ENCODE data around the gene VPS54. TPM values are rescaled to one million over a fixed set of nuclear protein-coding genes. Genes with fewer than 3 reads are reported as not detected.

Gene VPS54
- polyA plus RNA-seq, 1 of the 3 experiments (the other 2 are of a cell fraction) = 5.3 TPM

DNA sequence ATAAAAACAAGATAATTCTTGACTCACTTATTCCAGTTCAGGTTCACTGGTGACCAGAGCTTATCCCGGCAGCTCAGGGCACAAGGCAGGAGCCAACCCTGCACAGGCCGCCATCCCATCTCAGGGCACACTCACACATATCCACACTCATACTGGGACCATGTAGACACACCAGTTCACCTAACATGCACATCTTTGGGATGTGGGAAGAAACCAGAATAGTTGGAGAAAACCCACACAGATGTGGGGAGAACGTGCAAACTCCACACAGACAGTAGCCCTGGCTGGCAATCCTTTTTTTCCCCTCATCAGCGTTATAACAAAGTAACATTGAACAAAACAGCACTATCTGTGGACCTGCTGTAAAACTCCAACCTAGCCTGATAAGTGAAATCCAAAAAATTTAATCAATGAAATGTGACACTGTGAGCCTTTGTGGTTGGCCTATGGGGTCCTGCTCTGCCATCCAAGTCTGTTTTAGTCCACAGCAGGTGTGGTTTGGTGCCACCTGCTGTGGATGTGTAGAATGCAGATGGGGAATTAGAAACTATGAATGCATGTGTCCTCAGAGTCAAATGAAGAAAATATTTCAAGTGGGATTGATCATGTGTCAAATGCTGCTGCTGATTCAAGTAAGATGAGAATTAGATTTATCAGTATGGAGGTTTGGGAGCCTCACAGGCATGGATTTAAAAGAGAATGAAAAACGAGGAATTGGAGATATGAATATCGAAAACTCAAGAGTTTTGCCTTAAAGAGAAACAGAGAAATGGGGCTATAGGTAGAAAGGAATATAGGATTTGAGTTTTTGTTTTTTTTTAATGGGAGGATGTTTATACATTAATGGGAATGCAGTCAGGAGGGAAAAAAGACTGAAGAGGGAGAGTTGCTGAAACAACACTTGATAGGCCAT lies 130.5 kb downstream of the VPS54 start (continued):
- no peak for TF ChIP-seq TEAD4 (IDR thresholded peaks at IDR 0.05; ENCODE audit: borderline replicate concordance, insufficient read depth)
- TF ChIP-seq SMC3 (IDR thresholded peaks at IDR 0.05; ENCODE audit: low read depth, low read length) = peak; percentile 81
- no peak for TF ChIP-seq JUND (IDR thresholded peaks at IDR 0.05)
- TF ChIP-seq EZH2phosphoT487 (IDR thresholded peaks at IDR 0.05; ENCODE audit: borderline replicate concordance, low read depth) = no peak

DNA sequence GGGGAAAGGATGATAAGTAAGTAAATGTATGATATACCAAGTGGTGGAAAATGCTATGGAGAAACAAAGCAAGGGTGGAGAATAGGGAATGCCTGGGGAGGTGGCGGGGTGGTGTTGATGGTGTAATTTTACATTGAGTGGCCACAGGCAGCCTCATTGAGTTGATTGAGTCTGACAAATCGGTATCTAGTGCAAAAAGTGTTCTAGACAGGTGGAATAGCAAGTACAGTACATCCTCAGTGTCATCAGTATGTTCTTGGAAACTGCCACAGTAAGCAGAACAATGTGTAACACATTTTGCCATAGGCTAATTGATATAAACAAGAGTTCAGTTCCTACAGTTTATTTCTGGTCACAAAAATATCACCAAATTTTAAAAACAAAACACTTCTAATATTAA lies 131.2 kb downstream of the VPS54 start:
- ChIA-PET POLR2A (no interaction called here), CTCF (interaction anchor here (0.8 to 1.0 kb wide), 2 partner anchors 11 to 196 kb away, joined by 3 to 6 read pairs; no protein-coding TSS in a partner anchor)
- Histone ChIP-seq H3K4me1 (ENCODE audit: control insufficient read depth in 1 of 2, insufficient read depth in 2 of 2, low read depth in 1 of 2, low read length in 1 of 2) (no peaks in the 10 kb centered on the region), H3K27me3 (ENCODE audit: insufficient read depth) (no peaks in the 10 kb centered on the region), H3K9ac (no peak overlapping the region), H3K9me2 (no peaks in the 10 kb centered on the region), H3K79me2 (ENCODE audit: insufficient read depth) (no peaks in the 10 kb centered on the region), H3K9me3 (no peaks in the 10 kb centered on the region), H3F3A (replicated peaks; ENCODE audit: insufficient read depth) (peaks cover 9% of the 10 kb centered on the region), H3K36me3 (replicated peaks in 1 of 2; ENCODE audit: control insufficient read depth in 1 of 2, insufficient read depth in 2 of 2, low read length in 1 of 2) (peaks cover 88 to 90% of the 10 kb centered on the region in 2 experiments), H3K4me2 (no peak overlapping the region), H3K27ac (ENCODE audit: low read depth in 2 of 2, low read length in 1 of 2) (no peak overlapping the region), H2AFZ (ENCODE audit: low read depth) (no peak overlapping the region), H3K4me3 (ENCODE audit: low read depth in 2 of 2, low read length in 1 of 2) (no peak overlapping the region), H4K20me1 (ENCODE audit: insufficient read depth) (no peaks in the 10 kb centered on the region)
- no peak for TF ChIP-seq TCF12 (IDR thresholded peaks at IDR 0.05)
- no peak for TF ChIP-seq TEAD4 (IDR thresholded peaks at IDR 0.05; ENCODE audit: borderline replicate concordance, insufficient read depth)
- TF ChIP-seq, protein P1, sequence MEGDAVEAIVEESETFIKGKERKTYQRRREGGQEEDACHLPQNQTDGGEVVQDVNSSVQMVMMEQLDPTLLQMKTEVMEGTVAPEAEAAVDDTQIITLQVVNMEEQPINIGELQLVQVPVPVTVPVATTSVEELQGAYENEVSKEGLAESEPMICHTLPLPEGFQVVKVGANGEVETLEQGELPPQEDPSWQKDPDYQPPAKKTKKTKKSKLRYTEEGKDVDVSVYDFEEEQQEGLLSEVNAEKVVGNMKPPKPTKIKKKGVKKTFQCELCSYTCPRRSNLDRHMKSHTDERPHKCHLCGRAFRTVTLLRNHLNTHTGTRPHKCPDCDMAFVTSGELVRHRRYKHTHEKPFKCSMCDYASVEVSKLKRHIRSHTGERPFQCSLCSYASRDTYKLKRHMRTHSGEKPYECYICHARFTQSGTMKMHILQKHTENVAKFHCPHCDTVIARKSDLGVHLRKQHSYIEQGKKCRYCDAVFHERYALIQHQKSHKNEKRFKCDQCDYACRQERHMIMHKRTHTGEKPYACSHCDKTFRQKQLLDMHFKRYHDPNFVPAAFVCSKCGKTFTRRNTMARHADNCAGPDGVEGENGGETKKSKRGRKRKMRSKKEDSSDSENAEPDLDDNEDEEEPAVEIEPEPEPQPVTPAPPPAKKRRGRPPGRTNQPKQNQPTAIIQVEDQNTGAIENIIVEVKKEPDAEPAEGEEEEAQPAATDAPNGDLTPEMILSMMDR (IDR thresholded peaks at IDR 0.05) = no peak
- TF ChIP-seq NFIC (IDR thresholded peaks at IDR 0.05; ENCODE audit: borderline replicate concordance) = no peak
- TF ChIP-seq MXI1 (IDR thresholded peaks at IDR 0.05; ENCODE audit: low read depth, low read length) = no peak
- no peak for TF ChIP-seq RAD21 (IDR thresholded peaks at IDR 0.05; ENCODE audit: low read length)
- DNase-seq = no peak
- 90% methylated on average over 2 of the region's 2 CpGs for WGBS (ENCODE audit: low lambda C conversion rate)

DNA sequence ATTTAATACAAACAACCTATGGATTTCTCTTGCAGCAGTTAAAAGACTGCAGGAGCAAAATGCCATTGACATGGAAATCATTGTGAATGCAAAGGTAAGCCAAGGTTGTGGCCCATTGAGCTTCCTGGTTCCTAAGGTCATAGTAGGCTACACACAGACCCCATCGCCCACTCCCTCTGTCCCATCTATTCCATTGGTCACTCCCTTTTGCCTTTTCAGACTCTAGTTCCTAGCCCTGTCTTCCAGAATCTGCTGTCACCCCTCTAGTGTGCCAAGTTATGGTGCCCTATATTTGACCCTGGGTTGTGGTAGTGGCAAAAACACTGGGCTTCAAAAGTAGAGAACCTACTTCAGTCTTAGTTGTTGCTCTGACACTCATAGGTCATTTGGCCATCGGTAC lies 132.8 kb downstream of the VPS54 start:
- ChIA-PET POLR2A (no interaction called here), CTCF (no interaction called here)
- Histone ChIP-seq H3K4me1 (ENCODE audit: control insufficient read depth in 1 of 2, insufficient read depth in 2 of 2, low read depth in 1 of 2, low read length in 1 of 2) (no peaks in the 10 kb centered on the region), H3K9me3 (no peaks in the 10 kb centered on the region), H2AFZ (ENCODE audit: low read depth) (no peak overlapping the region), H3K9ac (no peak overlapping the region), H3K9me2 (no peaks in the 10 kb centered on the region), H3K27ac (ENCODE audit: low read depth in 2 of 2, low read length in 1 of 2) (no peak overlapping the region), H3K79me2 (ENCODE audit: insufficient read depth) (0 out of 2 replicates have a peak, but pooled peaks cover 4% of the 10 kb centered on the region), H3K36me3 (replicated peaks in 1 of 2; ENCODE audit: control insufficient read depth in 1 of 2, insufficient read depth in 2 of 2, low read length in 1 of 2) (peaks cover 85 to 87% of the 10 kb centered on the region in 2 experiments), H3K4me3 (ENCODE audit: low read depth in 2 of 2, low read length in 1 of 2) (no peak overlapping the region), H3F3A (replicated peaks; ENCODE audit: insufficient read depth) (peaks cover 9% of the 10 kb centered on the region), H3K4me2 (no peak overlapping the region), H4K20me1 (ENCODE audit: insufficient read depth) (no peaks in the 10 kb centered on the region), H3K27me3 (ENCODE audit: insufficient read depth) (no peaks in the 10 kb centered on the region)
- DNase-seq = no peak
- TF ChIP-seq, protein P2, sequence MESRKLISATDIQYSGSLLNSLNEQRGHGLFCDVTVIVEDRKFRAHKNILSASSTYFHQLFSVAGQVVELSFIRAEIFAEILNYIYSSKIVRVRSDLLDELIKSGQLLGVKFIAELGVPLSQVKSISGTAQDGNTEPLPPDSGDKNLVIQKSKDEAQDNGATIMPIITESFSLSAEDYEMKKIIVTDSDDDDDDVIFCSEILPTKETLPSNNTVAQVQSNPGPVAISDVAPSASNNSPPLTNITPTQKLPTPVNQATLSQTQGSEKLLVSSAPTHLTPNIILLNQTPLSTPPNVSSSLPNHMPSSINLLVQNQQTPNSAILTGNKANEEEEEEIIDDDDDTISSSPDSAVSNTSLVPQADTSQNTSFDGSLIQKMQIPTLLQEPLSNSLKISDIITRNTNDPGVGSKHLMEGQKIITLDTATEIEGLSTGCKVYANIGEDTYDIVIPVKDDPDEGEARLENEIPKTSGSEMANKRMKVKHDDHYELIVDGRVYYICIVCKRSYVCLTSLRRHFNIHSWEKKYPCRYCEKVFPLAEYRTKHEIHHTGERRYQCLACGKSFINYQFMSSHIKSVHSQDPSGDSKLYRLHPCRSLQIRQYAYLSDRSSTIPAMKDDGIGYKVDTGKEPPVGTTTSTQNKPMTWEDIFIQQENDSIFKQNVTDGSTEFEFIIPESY (IDR thresholded peaks at IDR 0.05; ENCODE audit: borderline replicate concordance, low read depth) = no peak
- TF ChIP-seq POLR2AphosphoS5 (IDR thresholded peaks at IDR 0.05; ENCODE audit: low read depth, low read length) = no peak
- no peak for TF ChIP-seq ELF1 (IDR thresholded peaks at IDR 0.05)
- no peak for TF ChIP-seq TEAD4 (IDR thresholded peaks at IDR 0.05; ENCODE audit: borderline replicate concordance, insufficient read depth)
- no peak for TF ChIP-seq EP300 (IDR thresholded peaks at IDR 0.05; ENCODE audit: borderline replicate concordance in 1 of 2, low read depth in 1 of 2, low read length in 1 of 2)
- no peak for TF ChIP-seq TCF12 (IDR thresholded peaks at IDR 0.05)
- TF ChIP-seq GABPA (IDR thresholded peaks at IDR 0.05; ENCODE audit: low read depth) = no peak
- TF ChIP-seq FOXM1 (IDR thresholded peaks at IDR 0.05; ENCODE audit: low read depth) = no peak
- no peak for TF ChIP-seq MXI1 (IDR thresholded peaks at IDR 0.05; ENCODE audit: low read depth, low read length)
- TF ChIP-seq NRF1 (IDR thresholded peaks at IDR 0.05; ENCODE audit: low read depth, low read length) = no peak
- TF ChIP-seq, protein P3, sequence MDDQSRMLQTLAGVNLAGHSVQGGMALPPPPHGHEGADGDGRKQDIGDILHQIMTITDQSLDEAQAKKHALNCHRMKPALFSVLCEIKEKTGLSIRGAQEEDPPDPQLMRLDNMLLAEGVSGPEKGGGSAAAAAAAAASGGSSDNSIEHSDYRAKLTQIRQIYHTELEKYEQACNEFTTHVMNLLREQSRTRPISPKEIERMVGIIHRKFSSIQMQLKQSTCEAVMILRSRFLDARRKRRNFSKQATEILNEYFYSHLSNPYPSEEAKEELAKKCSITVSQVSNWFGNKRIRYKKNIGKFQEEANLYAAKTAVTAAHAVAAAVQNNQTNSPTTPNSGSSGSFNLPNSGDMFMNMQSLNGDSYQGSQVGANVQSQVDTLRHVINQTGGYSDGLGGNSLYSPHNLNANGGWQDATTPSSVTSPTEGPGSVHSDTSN (IDR thresholded peaks at IDR 0.05) = no peak
- no peak for TF ChIP-seq SMC3 (IDR thresholded peaks at IDR 0.05; ENCODE audit: low read depth, low read length)
- no peak for TF ChIP-seq CHD2 (IDR thresholded peaks at IDR 0.05; ENCODE audit: low read length, partially characterized antibody)
- 100% methylated on average over 2 of the region's 2 CpGs for WGBS (ENCODE audit: low lambda C conversion rate)
